OCI-LY3 (cell line): Measurements from ENCODE around the gene TK2.
"Not testable (repeated sequence)": the region's sequence is repeated elsewhere in the genome, so short reads cannot be mapped to it uniquely, and the experiment has no call there.

Experiments
- H2AFZ ChIP-seq: fragments of 200-600, 300-600 bp; shearing (Covaris generic); 2 replicates; pipeline ENCODE4 v1.6.0; 2014; ENCODE audit warnings: antibody characterized with exemption, low read depth, low read length
- H3K27ac ChIP-seq: fragments of 200-600, 300-600 bp; sonication (generic); 2 replicates; pipeline ENCODE4 v1.5.1; 2014; ENCODE audit warnings: mild to moderate bottlenecking, low read length, moderate library complexity, mixed read lengths
- H3K27me3 ChIP-seq: fragments of 200-600, 300-600 bp; sonication (generic); 2 replicates; pipeline ENCODE4 v1.6.1; 2014; ENCODE audit warnings: low read depth, low read length, mixed read lengths
- H3K36me3 ChIP-seq: fragments of 200-600, 300-600 bp; sonication (generic); replicated peaks from 2 replicates; pipeline ENCODE3; 2014; ENCODE audit warnings: low read depth, low read length, mixed read lengths
- H3K4me1 ChIP-seq: fragments of 300-600, 200-600 bp; sonication (generic); 2 replicates; pipeline ENCODE4 v1.6.1; 2014; ENCODE audit warnings: low read length, mixed read lengths
- H3K4me2 ChIP-seq: fragments of 200-600, 300-600 bp; sonication (generic); 2 replicates; pipeline ENCODE4 v1.6.1; 2014; ENCODE audit warnings: low read length, mixed read lengths
- H3K4me3 ChIP-seq: fragments of 300-600, 200-600 bp; sonication (generic); 2 replicates; pipeline ENCODE4 v1.5.1; 2014; ENCODE audit warnings: antibody characterized with exemption, mild to moderate bottlenecking, low read length, moderate library complexity
- H3K79me2 ChIP-seq: fragments of 300-600, 200-600 bp; shearing (Covaris generic); 2 replicates; pipeline ENCODE4 v1.6.1; 2014; ENCODE audit warnings: mild to moderate bottlenecking, low read length, mixed read lengths
- H3K9ac ChIP-seq: fragments of 300-600, 200-600 bp; shearing (Covaris generic); 2 replicates; pipeline ENCODE4 v1.6.0; 2014; ENCODE audit warnings: mild to moderate bottlenecking, low read length, moderate library complexity
- H3K9me3 ChIP-seq: fragments of 200-600, 300-600 bp; shearing (Covaris generic); 2 replicates; pipeline ENCODE4 v1.6.1; 2014; ENCODE audit warnings: low read length, mixed read lengths; ENCODE audit not compliant: insufficient read depth
- H4K20me1 ChIP-seq: fragments of 200-600, 300-600 bp; sonication (generic); 2 replicates; pipeline ENCODE4 v1.6.1; 2016; ENCODE audit warnings: low read length, mixed read lengths; ENCODE audit not compliant: insufficient read depth
- CTCF ChIP-seq: fragments of 200-600, 300-600 bp; sonication (generic); IDR thresholded peaks from 2 replicates; pipeline ENCODE4 v1.5.1; 2014; ENCODE audit warnings: antibody characterized with exemption, low read length, low read depth
- EZH2phosphoT487 ChIP-seq: fragments of 200-600 bp; shearing (Covaris generic); IDR thresholded peaks from 2 replicates; pipeline ENCODE4 v1.6.1; 2018; ENCODE audit warnings: antibody characterized with exemption, mixed run types, low read depth

TK2 gene

GRCh38 chr16:66507731-66508239 lies 42.1 kb downstream of the TK2 start:
- TF ChIP-seq CTCF = no peak
- TF ChIP-seq EZH2phosphoT487 = no peak
- H3K27ac ChIP-seq = no peak overlapping the region
- no peaks in the 10 kb centered on the region for H3K79me2 ChIP-seq
- H3K4me1 ChIP-seq = peaks cover 18% of the 10 kb centered on the region
- H3K9ac ChIP-seq = no peak overlapping the region
- H3K4me3 ChIP-seq = no peak overlapping the region
- peak overlapping the region; percentile 75 for H3K4me2 ChIP-seq
- no peaks in the 10 kb centered on the region for H4K20me1 ChIP-seq
- H2AFZ ChIP-seq = no peak overlapping the region
- no peaks in the 10 kb centered on the region; the same call in 1 of the 2 replicates for H3K27me3 ChIP-seq
- no peaks in the 10 kb centered on the region for H3K9me3 ChIP-seq
- H3K36me3 ChIP-seq = peaks cover 3% of the 10 kb centered on the region

GRCh38 chr16:66503612-66504011 lies 46.3 kb downstream of the TK2 start:
- no peak overlapping the region for H3K4me3 ChIP-seq
- H3K4me1 ChIP-seq = peaks cover 13% of the 10 kb centered on the region
- H4K20me1 ChIP-seq = no peaks in the 10 kb centered on the region
- TF ChIP-seq CTCF (no peak), EZH2phosphoT487 (no peak)
- H3K36me3 ChIP-seq = peaks cover 3% of the 10 kb centered on the region
- H3K79me2 ChIP-seq = no peaks in the 10 kb centered on the region
- H3K9ac ChIP-seq = no peak overlapping the region
- H3K27me3 ChIP-seq = no peaks in the 10 kb centered on the region; the same call in 1 of the 2 replicates
- H3K9me3 ChIP-seq = no peaks in the 10 kb centered on the region
- H3K4me2 ChIP-seq = no peak overlapping the region
- H3K27ac ChIP-seq = no peak overlapping the region
- H2AFZ ChIP-seq = no peak overlapping the region

DNA sequence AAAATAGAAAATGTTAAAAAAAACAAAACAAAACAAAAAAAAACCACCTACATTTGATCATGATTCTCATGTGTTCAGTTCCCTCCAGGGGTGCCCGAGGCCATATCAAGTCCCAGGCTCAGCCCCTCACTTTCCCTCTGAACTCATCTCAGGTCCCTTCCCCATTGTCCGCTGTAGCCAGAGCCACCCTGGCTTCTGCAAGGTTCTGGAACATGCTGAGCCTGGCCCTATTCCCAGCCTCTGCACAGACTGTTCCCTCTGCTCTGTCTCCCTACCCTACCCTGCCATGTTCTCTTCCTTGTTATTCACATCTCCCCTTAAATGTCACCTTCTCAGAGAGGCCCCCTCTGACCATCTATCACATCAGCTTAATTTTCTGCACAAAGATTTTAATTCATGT lies 46.9 kb downstream of the TK2 start:
- Histone ChIP-seq H3K4me1 (peaks cover 7% of the 10 kb centered on the region), H4K20me1 (no peaks in the 10 kb centered on the region), H2AFZ (no peak overlapping the region), H3K9me3 (no peaks in the 10 kb centered on the region), H3K36me3 (peaks cover 2% of the 10 kb centered on the region), H3K27me3 (no peaks in the 10 kb centered on the region; the same call in 1 of the 2 replicates), H3K9ac (no peak overlapping the region), H3K4me2 (no peak overlapping the region), H3K4me3 (no peak overlapping the region), H3K27ac (no peak overlapping the region), H3K79me2 (no peaks in the 10 kb centered on the region)
- TF ChIP-seq CTCF (no peak), EZH2phosphoT487 (no peak)

GRCh38 chr16:66502020-66502913 lies 47.7 kb downstream of the TK2 start:
- H3K79me2 ChIP-seq = no peaks in the 10 kb centered on the region
- no peak overlapping the region for H3K27ac ChIP-seq
- TF ChIP-seq CTCF (no peak), EZH2phosphoT487 (no peak)
- H3K4me2 ChIP-seq = no peak overlapping the region
- H3K9me3 ChIP-seq = no peaks in the 10 kb centered on the region
- H2AFZ ChIP-seq = no peak overlapping the region
- H3K27me3 ChIP-seq = no peaks in the 10 kb centered on the region; the same call in 1 of the 2 replicates
- no peak overlapping the region for H3K4me3 ChIP-seq
- no peak overlapping the region for H3K9ac ChIP-seq
- no peaks in the 10 kb centered on the region for H4K20me1 ChIP-seq
- no peaks in the 10 kb centered on the region for H3K36me3 ChIP-seq
- H3K4me1 ChIP-seq = no peaks in the 10 kb centered on the region

DNA sequence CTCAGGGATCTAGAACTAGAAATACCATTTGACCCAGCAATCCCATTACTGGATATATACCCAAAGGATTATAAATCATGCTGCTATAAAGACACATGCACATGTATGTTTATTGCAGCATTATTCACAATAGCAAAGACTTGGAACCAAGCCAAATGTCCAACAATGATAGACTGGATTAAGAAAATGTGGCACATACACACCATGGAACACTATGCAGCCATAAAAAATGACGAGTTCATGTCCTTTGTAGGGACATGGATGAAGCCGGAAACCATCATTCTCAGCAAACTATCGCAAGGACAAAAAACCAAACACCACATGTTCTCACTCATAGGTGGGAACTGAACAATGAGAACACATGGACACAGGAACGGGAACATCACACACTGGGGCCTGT lies 48.4 kb downstream of the TK2 start:
- not testable (repeated sequence) for H2AFZ ChIP-seq, H3K79me2 ChIP-seq, H4K20me1 ChIP-seq, H3K9me3 ChIP-seq, H3K9ac ChIP-seq, H3K4me2 ChIP-seq, H3K4me3 ChIP-seq, H3K36me3 ChIP-seq, H3K27ac ChIP-seq, H3K27me3 ChIP-seq, H3K4me1 ChIP-seq

DNA sequence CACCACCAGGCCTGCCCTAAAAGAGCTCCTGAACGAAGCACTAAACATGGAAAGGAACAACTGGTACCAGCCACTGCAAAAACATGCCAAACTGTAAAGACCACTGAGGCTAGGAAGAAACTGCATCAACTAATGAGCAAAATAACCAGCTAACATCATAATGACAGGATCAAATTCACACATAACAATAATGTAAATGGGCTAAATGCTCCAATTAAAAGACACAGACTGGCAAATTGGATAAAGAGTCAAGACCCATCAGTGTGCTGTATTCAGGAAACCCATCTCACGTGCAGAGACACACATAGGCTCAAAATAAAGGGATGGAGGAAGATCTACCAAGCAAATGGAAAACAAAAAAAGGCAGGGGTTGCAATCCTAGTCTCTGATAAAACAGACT lies 52.0 kb downstream of the TK2 start:
- H3K4me1 ChIP-seq, H3K4me3 ChIP-seq, H3K27me3 ChIP-seq, H3K36me3 ChIP-seq, H3K79me2 ChIP-seq, H3K4me2 ChIP-seq, H3K9me3 ChIP-seq, H3K9ac ChIP-seq, H2AFZ ChIP-seq, H4K20me1 ChIP-seq, H3K27ac ChIP-seq: not testable (repeated sequence)
